HCT116 (cell line): ENCODE results near the gene PXMP2. TPM values are rescaled to one million over a fixed set of nuclear protein-coding genes. Genes with fewer than 3 reads are reported as not detected.

ENCODE experiments used
- ATAC-seq: fragments of 200-7000 bp; cut with Tn5 transposase; 2 replicates; pipeline ENCODE4 v1.9.1; 2020; ENCODE audit warnings: mild to moderate bottlenecking, moderate library complexity
- BruUV-seq: library from RNA; stranded (reverse); fragments of 400-500 nt; replicated peaks from 2 replicates; lab custom pipeline; 2021; lab: Mats Ljungman, UMichigan
- CTCF ChIA-PET: fragments of 300-600 bp; sonication (Branson Sonifier 250); formaldehyde crosslinking; loops from one replicate; lab custom pipeline; 2021; ENCODE audit warnings: antibody characterized with exemption; lab: Charles Lee
- POLR2A ChIA-PET: fragments of 300-600, 350-600 bp; sonication (Branson Sonifier 250); formaldehyde crosslinking; loops from one replicate; lab custom pipeline; 2021; ENCODE audit warnings: antibody characterized with exemption; lab: Charles Lee
- RAD21 ChIA-PET, 2 experiments: fragments of 300-600 bp; sonication (Branson Sonifier 250); formaldehyde crosslinking; loops; one replicate each; lab custom pipeline; 2023; ENCODE audit warnings: low total read pairs in 2 of 2; ENCODE audit not compliant: uncharacterized antibody in 2 of 2, unreplicated experiment in 2 of 2, low non-redundant PET in 1 of 2; lab: Charles Lee
- DNase-seq: peaks from one replicate; pipeline ENCODE4 v3.0.0-alpha.2; 2010; ENCODE audit warnings: low read depth, low spot score
- H2AFZ ChIP-seq: fragments of 200-600 bp; shearing (Covaris generic), sonication (generic); 2 replicates; pipeline ENCODE4 v1.6.1; 2017; ENCODE audit warnings: low read depth, mixed run types, mixed read lengths, antibody characterized with exemption, low read length; ENCODE audit not compliant: poor library complexity, severe bottlenecking
- H3K27ac ChIP-seq: 2 replicates; pipeline ENCODE4 v1.5.1; 2012; ENCODE audit warnings: low read depth, low read length
- H3K27me3 ChIP-seq: fragments of 200-600 bp; sonication (generic); 2 replicates; pipeline ENCODE4 v1.6.1; 2016; ENCODE audit warnings: mixed run types, low read length, mixed read lengths; ENCODE audit not compliant: insufficient read depth
- H3K36me3 ChIP-seq, 2 experiments: fragments of 200-500 bp in 1 of 2; fragments of 200-600 bp in 1 of 2; sonication (Bioruptor generic) in 1 of 2; sonication (generic) in 1 of 2; 2 replicates each; pipeline versions ENCODE4 v1.5.1 to v1.6.1; 2014 to 2016; ENCODE audit warnings: low read length in 2 of 2, inconsistent platforms in 1 of 2, mixed read lengths in 1 of 2, mixed run types in 1 of 2; ENCODE audit not compliant: insufficient read depth in 2 of 2, control insufficient read depth in 1 of 2
- H3K4me1 ChIP-seq, 2 experiments: fragments of 200-600 bp in 1 of 2; sonication (generic) in 1 of 2; 2 replicates each; pipeline versions ENCODE4 v1.5.1 to v1.6.1; 2012 to 2017; ENCODE audit warnings: low read length in 2 of 2, inconsistent platforms in 1 of 2, mild to moderate bottlenecking in 1 of 2, mixed read lengths in 1 of 2, mixed run types in 1 of 2, moderate library complexity in 1 of 2; ENCODE audit not compliant: insufficient read depth in 2 of 2, control insufficient read depth in 1 of 2
- H3K4me2 ChIP-seq: fragments of 200-600 bp; sonication (generic); 2 replicates; pipeline ENCODE4 v1.6.1; 2017; ENCODE audit warnings: mixed run types, low read length, mixed read lengths
- H3K4me3 ChIP-seq, 2 experiments: fragments of 200-600 bp in 1 of 2; sonication (generic) in 1 of 2; replicated peaks in 1 of 2; 2 replicates each; pipeline ENCODE4 v1.5.1; 2011 to 2016; ENCODE audit warnings: low read length in 2 of 2, control low read depth in 1 of 2, low read depth in 1 of 2, mild to moderate bottlenecking in 1 of 2, mixed read lengths in 1 of 2, mixed run types in 1 of 2
- H3K79me2 ChIP-seq: fragments of 200-600 bp; sonication (generic); 2 replicates; pipeline ENCODE4 v1.6.1; 2017; ENCODE audit warnings: mild to moderate bottlenecking, mixed run types, low read length, moderate library complexity, mixed read lengths; ENCODE audit not compliant: insufficient read depth
- H3K9ac ChIP-seq: fragments of 200-600 bp; sonication (generic); 2 replicates; pipeline ENCODE4 v1.6.1; 2016; ENCODE audit warnings: low read length, mixed read lengths
- H3K9me2 ChIP-seq: fragments of 200-600 bp; sonication (generic), shearing (Covaris generic); 2 replicates; pipeline ENCODE4 v1.6.1; 2017; ENCODE audit warnings: mixed run types, mild to moderate bottlenecking, moderate library complexity; ENCODE audit not compliant: insufficient read depth
- H3K9me3 ChIP-seq, 2 experiments: fragments of 200-500 bp in 1 of 2; fragments of 200-600 bp in 1 of 2; sonication (Bioruptor generic) in 1 of 2; sonication (generic) in 1 of 2; 2 replicates each; pipeline ENCODE4 v1.6.1; 2014 to 2017; ENCODE audit warnings: low read length in 2 of 2, mixed read lengths in 2 of 2, inconsistent platforms in 1 of 2, low read depth in 1 of 2, mild to moderate bottlenecking in 1 of 2, mixed run types in 1 of 2, moderate library complexity in 1 of 2; ENCODE audit not compliant: control insufficient read depth in 1 of 2, insufficient read depth in 1 of 2
- H4K20me1 ChIP-seq: fragments of 200-600 bp; sonication (generic), shearing (Covaris generic); 2 replicates; pipeline ENCODE4 v1.6.1; 2017; ENCODE audit warnings: mixed run types, mild to moderate bottlenecking, moderate library complexity; ENCODE audit not compliant: insufficient read depth
- CBX3 ChIP-seq: IDR thresholded peaks from 2 replicates; pipeline ENCODE4 v1.6.1; 2012; ENCODE audit warnings: low read depth
- CEBPB ChIP-seq: IDR thresholded peaks from 2 replicates; pipeline ENCODE4 v1.6.1; 2012; ENCODE audit warnings: low read depth
- CTCF ChIP-seq, 3 experiments: fragments of 200-600 bp in 1 of 3; sonication (generic) in 1 of 3; IDR thresholded peaks in 2 of 3; conservative IDR thresholded peaks in 1 of 3; 2 replicates each; pipeline ENCODE4 v1.5.1; 2012 to 2017; ENCODE audit warnings: low read depth in 2 of 3, low read length in 2 of 3, antibody characterized with exemption in 1 of 3, borderline replicate concordance in 1 of 3, control low read depth in 1 of 3, mild to moderate bottlenecking in 1 of 3, mixed read lengths in 1 of 3, mixed run types in 1 of 3, moderate library complexity in 1 of 3; ENCODE audit not compliant: insufficient read depth in 1 of 3
- ELF1 ChIP-seq: IDR thresholded peaks from 2 replicates; pipeline ENCODE4 v1.6.1; 2012; ENCODE audit warnings: low read depth, borderline replicate concordance
- EZH2 ChIP-seq: fragments of 200-600 bp; sonication (generic); IDR thresholded peaks from 2 replicates; pipeline ENCODE4 v1.6.1; 2017; ENCODE audit warnings: antibody characterized with exemption, mixed run types
- EZH2phosphoT487 ChIP-seq: fragments of 200-600 bp; IDR thresholded peaks from 2 replicates; pipeline ENCODE4 v1.6.1; 2018; ENCODE audit warnings: antibody characterized with exemption, borderline replicate concordance
- MAX ChIP-seq: IDR thresholded peaks from 2 replicates; pipeline ENCODE4 v1.6.1; 2012
- POLR2A ChIP-seq: IDR thresholded peaks from 2 replicates; pipeline ENCODE4 v1.7.0; 2011; ENCODE audit warnings: borderline replicate concordance; ENCODE audit not compliant: insufficient read depth, insufficient read length; ENCODE audit errors: extremely low read depth
- SIN3A ChIP-seq: IDR thresholded peaks from 2 replicates; pipeline ENCODE4 v1.6.1; 2012; ENCODE audit warnings: low read depth
- SP1 ChIP-seq: IDR thresholded peaks from 2 replicates; pipeline ENCODE4 v1.6.1; 2012; ENCODE audit warnings: low read depth
- TCF7L2 ChIP-seq: IDR thresholded peaks from 2 replicates; pipeline ENCODE4 v1.7.0; 2011; ENCODE audit warnings: borderline replicate concordance, inconsistent platforms; ENCODE audit not compliant: insufficient read depth, insufficient read length; ENCODE audit errors: extremely low read depth
- YY1 ChIP-seq: IDR thresholded peaks from 2 replicates; pipeline ENCODE4 v1.6.1; 2011; ENCODE audit warnings: low read length, low read depth, moderate library complexity, mild to moderate bottlenecking; ENCODE audit not compliant: insufficient replicate concordance; ENCODE audit errors: extremely low read depth
- ZFX ChIP-seq: fragments of 450-650 bp; IDR thresholded peaks from 2 replicates; pipeline ENCODE4 v1.6.1; 2017
- ZNF274 ChIP-seq: fragments of 200-500 bp; sonication (Bioruptor generic); IDR thresholded peaks from 2 replicates; pipeline ENCODE4 v1.6.1; 2014; ENCODE audit warnings: mild to moderate bottlenecking, low read depth, low read length, inconsistent platforms
- intact Hi-C: fragments of 100-400 bp; cut with micrococcal nuclease; formaldehyde crosslinking; loops from 2 replicates; pipeline ENCODE4 v1.10.0; 2022
- total RNA-seq: library from RNA; stranded (reverse); gene quantifications from one replicate; pipeline ENCODE4 v1.2.1, GENCODE V29; 2021; ENCODE audit not compliant: unreplicated experiment
- TF ChIP-seq, protein P1 (sequence below): IDR thresholded peaks from 2 replicates; pipeline ENCODE4 v1.6.1; 2012

Gene PXMP2
- total RNA-seq, 1 experiment from 2014 or later: 30.9 TPM

- H3K4me1 ChIP-seq: no peaks in the 10 kb centered on the region
- TF ChIP-seq POLR2A: no peak
- no peak for TF ChIP-seq SP1
- no peak for TF ChIP-seq CBX3
- TF ChIP-seq ELF1: no peak
- TF ChIP-seq EZH2: no peak
- H3K4me2 ChIP-seq: no peak overlapping the region
- H3K9ac ChIP-seq: no peak overlapping the region
- peaks cover 36 to 53% of the 10 kb centered on the region in 2 experiments; a peak in 3 of 4 replicates for H3K36me3 ChIP-seq
- H3K4me3 ChIP-seq: no peak overlapping the region
- DNase-seq: no peak
- intact Hi-C loops: no loop called here
- ATAC-seq: no peak
- BruUV-seq: no TSS peak
- H3K27ac ChIP-seq: no peak overlapping the region
- H3K79me2 ChIP-seq: no peaks in the 10 kb centered on the region
- H2AFZ ChIP-seq: no peak overlapping the region
- RAD21 ChIA-PET: no interaction called here
- CTCF ChIA-PET: interaction anchor here (1.3 kb wide), 1 partner anchor 16 kb away, joined by 3 read pairs; no protein-coding TSS in a partner anchor
- POLR2A ChIA-PET: no interaction called here
- H3K27me3 ChIP-seq: no peaks in the 10 kb centered on the region
- no peaks in the 10 kb centered on the region for H4K20me1 ChIP-seq
- no peaks in the 10 kb centered on the region for H3K9me3 ChIP-seq
- no peaks in the 10 kb centered on the region for H3K9me2 ChIP-seq
These were observed 47.3 kb upstream of the PXMP2 start for GRCh38 chr12:132639956-132640520.

DNA sequence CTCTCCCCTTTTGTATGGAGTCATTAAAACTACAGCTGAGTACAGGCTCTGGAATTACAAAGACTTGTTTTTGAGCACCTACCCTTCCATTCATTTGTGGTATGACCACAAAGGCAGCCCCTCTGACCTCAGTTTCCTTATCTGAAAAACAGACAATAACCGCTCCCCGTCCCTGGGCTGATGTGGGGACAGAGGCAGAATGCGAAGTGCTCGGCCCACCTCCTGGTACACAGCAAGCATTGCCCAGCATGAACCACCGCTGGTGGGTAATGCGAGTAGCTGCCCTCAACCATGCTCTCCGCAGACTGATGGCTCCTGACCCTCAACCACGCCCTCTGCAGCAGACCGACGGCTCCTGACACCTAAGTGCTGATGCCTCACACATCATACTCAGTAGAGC is 46.5 kb upstream of the PXMP2 start:
- CTCF ChIA-PET: no interaction called here
- no peak for ATAC-seq
- TF ChIP-seq YY1: no peak
- TF ChIP-seq CEBPB: no peak
- TF ChIP-seq CBX3: no peak
- no peak for TF ChIP-seq EZH2
- TF ChIP-seq TCF7L2: no peak
- TF ChIP-seq SIN3A: no peak
- no peak for TF ChIP-seq EZH2phosphoT487
- TF ChIP-seq ZNF274: no peak
- TF ChIP-seq CTCF (IDR thresholded peaks at IDR 0.05 in 2 of 3, conservative IDR thresholded peaks at IDR 0.05 in 1 of 3; ENCODE audit: borderline replicate concordance in 1 of 3, insufficient read depth in 1 of 3, low read depth in 2 of 3, low read length in 2 of 3): no peak
- TF ChIP-seq, protein P1, sequence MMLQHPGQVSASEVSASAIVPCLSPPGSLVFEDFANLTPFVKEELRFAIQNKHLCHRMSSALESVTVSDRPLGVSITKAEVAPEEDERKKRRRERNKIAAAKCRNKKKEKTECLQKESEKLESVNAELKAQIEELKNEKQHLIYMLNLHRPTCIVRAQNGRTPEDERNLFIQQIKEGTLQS: no peak
- no peak for TF ChIP-seq ZFX
- TF ChIP-seq SP1: no peak
- TF ChIP-seq MAX: no peak

More for the DNA sequence above, 46.5 kb upstream of the PXMP2 start:
- POLR2A ChIA-PET: no interaction called here
- no peak overlapping the region for H3K9ac ChIP-seq
- BruUV-seq: no TSS peak
- no peaks in the 10 kb centered on the region for H4K20me1 ChIP-seq
- DNase-seq: no peak
- peaks cover 31 to 50% of the 10 kb centered on the region in 2 experiments; a peak in 3 of 4 replicates for H3K36me3 ChIP-seq
- intact Hi-C loops: no loop called here
- H3K4me2 ChIP-seq: no peak overlapping the region
- RAD21 ChIA-PET: no interaction called here
- H3K9me3 ChIP-seq: no peaks in the 10 kb centered on the region
- H3K4me3 ChIP-seq: no peak overlapping the region
- no peak overlapping the region for H2AFZ ChIP-seq
- no peaks in the 10 kb centered on the region for H3K4me1 ChIP-seq
- no peak overlapping the region for H3K27ac ChIP-seq
- no peaks in the 10 kb centered on the region for H3K27me3 ChIP-seq
- no peaks in the 10 kb centered on the region for H3K79me2 ChIP-seq
- no peaks in the 10 kb centered on the region for H3K9me2 ChIP-seq
